Neural progenitor cell (in vitro differentiated cells): ENCODE measurements around the gene CA10. TPM values are rescaled to one million over a fixed set of nuclear protein-coding genes. Genes with fewer than 3 reads are reported as not detected.

ENCODE experiments used
- DNase-seq: peaks from one replicate; pipeline ENCODE4 v3.0.0-alpha.2; 2016; ENCODE audit warnings: low spot score
- H2AFZ ChIP-seq: fragments of 200-600 bp; sonication (generic); replicated peaks from 2 replicates; pipeline ENCODE4 v1.6.1; 2016; ENCODE audit warnings: antibody characterized with exemption
- H3F3A ChIP-seq: fragments of 200-600 bp; sonication (generic); 2 replicates; pipeline ENCODE4 v1.6.1; 2016; ENCODE audit warnings: antibody characterized with exemption, low read depth
- H3K27ac ChIP-seq: fragments of 200-600 bp; sonication (generic); 2 replicates; pipeline ENCODE4 v1.5.1; 2016; ENCODE audit warnings: mild to moderate bottlenecking
- H3K27me3 ChIP-seq: fragments of 200-600 bp; sonication (generic); 2 replicates; pipeline ENCODE4 v1.6.1; 2016; ENCODE audit warnings: mild to moderate bottlenecking, moderate library complexity
- H3K36me3 ChIP-seq: fragments of 200-600 bp; sonication (generic); 2 replicates; pipeline ENCODE4 v1.5.1; 2016
- H3K4me1 ChIP-seq: fragments of 200-600 bp; sonication (generic); 2 replicates; pipeline ENCODE4 v1.6.1; 2016; ENCODE audit warnings: mixed run types
- H3K4me2 ChIP-seq: fragments of 200-600 bp; sonication (generic); 2 replicates; pipeline ENCODE4 v1.6.1; 2016
- H3K4me3 ChIP-seq: fragments of 200-600 bp; sonication (generic); 2 replicates; pipeline ENCODE4 v1.5.1; 2016
- H3K79me2 ChIP-seq: fragments of 200-600 bp; sonication (generic); 2 replicates; pipeline ENCODE4 v1.6.1; 2016; ENCODE audit warnings: low read depth
- H3K9ac ChIP-seq: fragments of 200-600 bp; sonication (generic); 2 replicates; pipeline ENCODE4 v1.6.1; 2016
- H3K9me3 ChIP-seq: fragments of 200-600 bp; sonication (generic); 2 replicates; pipeline ENCODE4 v1.5.1; 2016; ENCODE audit warnings: low read depth
- H4K20me1 ChIP-seq: fragments of 200-600 bp; sonication (generic); 2 replicates; pipeline ENCODE4 v1.6.1; 2016; ENCODE audit warnings: low read depth
- H3K27ac Mint-ChIP-seq: 3 replicates; pipeline ENCODE4 v1.8.0; 2021; ENCODE audit warnings: mixed read lengths
- H3K27me3 Mint-ChIP-seq: 2 replicates; pipeline ENCODE4 v1.8.0; 2022; ENCODE audit warnings: low read depth, mild to moderate bottlenecking, inconsistent platforms, moderate library complexity, mixed read lengths; ENCODE audit not compliant: insufficient read depth
- H3K36me3 Mint-ChIP-seq: 3 replicates; pipeline ENCODE4 v1.8.0; 2021; ENCODE audit warnings: mixed read lengths
- H3K4me1 Mint-ChIP-seq: 3 replicates; pipeline ENCODE4 v1.8.0; 2021; ENCODE audit warnings: mixed read lengths
- H3K4me3 Mint-ChIP-seq: 3 replicates; pipeline ENCODE4 v1.8.0; 2021; ENCODE audit warnings: mild to moderate bottlenecking, moderate library complexity, mixed read lengths
- H3K9me3 Mint-ChIP-seq: 3 replicates; pipeline ENCODE4 v1.8.0; 2020; ENCODE audit warnings: mixed read lengths
- CTCF ChIP-seq: fragments of 200-600 bp; sonication (generic); IDR thresholded peaks from 2 replicates; pipeline ENCODE4 v1.5.1; 2017; ENCODE audit warnings: antibody characterized with exemption, mild to moderate bottlenecking
- EZH2 ChIP-seq: fragments of 200-600 bp; sonication (generic); IDR thresholded peaks from 2 replicates; pipeline ENCODE4 v1.6.1; 2017; ENCODE audit warnings: antibody characterized with exemption, mild to moderate bottlenecking, moderate library complexity
- EZH2phosphoT487 ChIP-seq: fragments of 200-600 bp; sonication (generic); IDR thresholded peaks from 2 replicates; pipeline ENCODE4 v1.6.1; 2017; ENCODE audit warnings: antibody characterized with exemption
- total RNA-seq: library from RNA; depleted of rRNA; stranded (reverse); fragments of >200 nt; gene quantifications from 2 replicates; pipeline ENCODE4 v1.2.3, GENCODE V29; 2015; ENCODE audit warnings: low replicate concordance

CA10 gene
- total RNA-seq, 1 donor from 2014 or later, result 0.65 TPM

DNA sequence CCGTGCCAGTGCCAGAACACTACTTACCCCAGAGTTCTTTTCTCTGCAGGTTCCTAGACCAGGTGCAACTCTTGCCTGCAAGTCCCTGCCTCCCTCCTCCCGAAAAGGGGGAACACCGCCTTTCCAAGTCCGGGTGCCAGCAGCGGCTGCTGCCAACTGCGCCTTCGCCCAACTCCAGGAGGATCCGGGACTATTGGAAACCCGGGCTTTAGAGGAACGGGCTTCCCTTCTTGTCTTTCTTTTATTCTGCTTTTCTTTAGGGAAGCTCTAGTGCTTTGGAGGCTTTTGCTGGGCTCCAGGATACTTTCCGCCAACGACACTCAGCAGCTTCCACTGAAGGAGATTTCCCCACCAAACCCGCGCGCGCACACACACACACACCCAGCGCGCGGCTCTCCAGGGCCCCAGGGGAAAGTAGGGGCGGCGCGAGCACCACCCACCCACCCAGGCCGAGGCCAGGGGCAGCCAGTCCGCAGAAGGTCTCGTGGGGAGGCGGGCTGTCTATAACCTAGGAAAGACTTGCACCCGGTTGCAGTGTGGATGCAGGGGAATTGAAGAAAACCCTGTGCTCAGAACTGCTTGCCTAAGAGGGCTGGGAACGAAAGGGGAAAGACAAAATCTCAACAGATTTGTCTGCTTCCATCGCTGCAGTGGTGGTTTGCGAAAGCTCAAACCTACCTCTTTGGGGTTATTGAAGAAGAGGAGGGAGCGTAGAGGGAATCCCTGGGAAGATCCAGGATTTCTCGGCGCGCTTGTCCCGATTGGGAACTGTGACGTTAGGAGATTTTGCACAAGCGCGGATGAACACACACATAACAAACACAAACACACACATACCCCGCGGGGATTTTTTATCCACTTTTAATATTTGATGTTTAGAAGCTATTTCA, 977 bp upstream of the CA10 start:
- H3K4me2 ChIP-seq, result peak overlapping the region; percentile 99
- peak overlapping the region; percentile 80 for H3K4me3 Mint-ChIP-seq
- TF ChIP-seq EZH2 (no peak), CTCF (no peak), EZH2phosphoT487 (peak; percentile 43)
- peaks cover 4% of the 10 kb centered on the region for H3F3A ChIP-seq
- peaks cover 55% of the 10 kb centered on the region for H3K27me3 Mint-ChIP-seq
- H4K20me1 ChIP-seq, result peaks cover 19% of the 10 kb centered on the region
- peak overlapping the region; percentile 72 for H3K4me3 ChIP-seq
- H3K36me3 Mint-ChIP-seq, result no peaks in the 10 kb centered on the region
- H3K9me3 Mint-ChIP-seq, result no peaks in the 10 kb centered on the region
- H3K9me3 ChIP-seq, result no peaks in the 10 kb centered on the region
- H3K79me2 ChIP-seq, result no peaks in the 10 kb centered on the region
- H3K4me1 Mint-ChIP-seq, result peaks cover 21% of the 10 kb centered on the region
- no peaks in the 10 kb centered on the region for H3K36me3 ChIP-seq
- no peak for DNase-seq
- no peak overlapping the region for H3K27ac ChIP-seq
- H3K9ac ChIP-seq, result no peak overlapping the region
- H2AFZ ChIP-seq, result no peak overlapping the region
- peaks cover 97% of the 10 kb centered on the region for H3K27me3 ChIP-seq
- H3K4me1 ChIP-seq, result peaks cover 7% of the 10 kb centered on the region
- H3K27ac Mint-ChIP-seq, result no peak overlapping the region

DNA sequence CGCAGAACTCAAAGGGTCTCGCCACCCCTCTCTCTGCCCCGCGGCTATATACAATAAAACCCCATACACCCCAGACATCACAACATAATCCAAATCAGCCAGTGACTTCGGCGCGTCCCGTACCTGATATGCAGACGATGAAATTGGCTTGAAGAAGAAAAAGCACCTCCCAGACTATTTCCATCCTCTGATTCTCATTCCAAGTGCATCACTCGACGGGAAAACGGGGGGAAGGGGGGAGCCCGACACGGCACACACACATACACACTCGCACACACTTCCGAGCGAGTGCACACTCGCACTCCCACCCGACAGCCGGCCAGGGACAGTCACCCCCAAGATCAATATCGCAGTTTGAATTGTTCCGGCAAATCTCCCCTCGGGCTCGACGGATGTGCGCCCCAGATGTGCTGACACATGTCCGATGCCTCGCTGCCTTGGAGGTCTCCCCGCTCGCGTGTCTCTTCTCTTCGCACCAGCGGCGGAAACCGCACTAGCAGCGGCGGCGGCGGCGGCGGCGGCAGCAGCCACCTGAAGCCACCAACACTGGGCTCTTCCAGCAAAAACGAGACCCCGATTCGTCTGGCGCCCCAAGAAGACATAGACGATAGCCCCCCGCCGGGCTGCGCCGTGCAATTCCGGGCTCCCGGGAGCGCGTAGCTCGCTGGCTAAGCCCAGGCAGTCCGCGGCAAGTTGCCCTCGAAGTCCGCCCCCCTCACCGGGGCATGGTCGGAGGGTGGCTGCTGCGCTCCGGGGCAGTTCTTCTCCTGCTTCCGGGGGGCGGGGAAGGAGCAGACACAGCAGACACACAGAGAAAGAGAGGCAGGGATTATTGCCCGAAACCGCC, 688 bp downstream of the CA10 start:
- H3K4me3 Mint-ChIP-seq, result peak overlapping the region; percentile 85
- H2AFZ ChIP-seq, result peak overlapping the region; percentile 92
- TF ChIP-seq CTCF (no peak), EZH2 (peak; percentile 87), EZH2phosphoT487 (peak; percentile 73)
- H3K9me3 Mint-ChIP-seq, result no peaks in the 10 kb centered on the region
- H3K4me1 Mint-ChIP-seq, result peaks cover 21% of the 10 kb centered on the region
- no peaks in the 10 kb centered on the region for H3K36me3 Mint-ChIP-seq
- no peaks in the 10 kb centered on the region for H3K36me3 ChIP-seq
- peak overlapping the region; percentile 99 for H3K4me2 ChIP-seq
- no peak overlapping the region for H3K27ac ChIP-seq
- no peak overlapping the region for H3K9ac ChIP-seq
- H3F3A ChIP-seq, result peaks cover 4% of the 10 kb centered on the region
- peak overlapping the region; percentile 72 for H3K4me3 ChIP-seq
- H3K27me3 ChIP-seq, result peaks cover 100% of the 10 kb centered on the region
- H3K79me2 ChIP-seq, result no peaks in the 10 kb centered on the region
- H3K27ac Mint-ChIP-seq, result no peak overlapping the region
- no peaks in the 10 kb centered on the region for H3K9me3 ChIP-seq
- peaks cover 19% of the 10 kb centered on the region for H4K20me1 ChIP-seq
- peaks cover 55% of the 10 kb centered on the region for H3K27me3 Mint-ChIP-seq
- peaks cover 7% of the 10 kb centered on the region for H3K4me1 ChIP-seq
- peak; percentile 55 for DNase-seq

- no peaks in the 10 kb centered on the region for H3K36me3 Mint-ChIP-seq
- no peak overlapping the region for H3K27ac Mint-ChIP-seq
- H3K27me3 ChIP-seq, result peaks cover 95% of the 10 kb centered on the region
- no peak overlapping the region for H2AFZ ChIP-seq
- no peak for TF ChIP-seq EZH2
- TF ChIP-seq CTCF, result no peak
- TF ChIP-seq EZH2phosphoT487, result no peak
- no peak overlapping the region for H3K27ac ChIP-seq
- peak overlapping the region; percentile 72 for H3K4me3 ChIP-seq
- H3K9me3 ChIP-seq, result no peaks in the 10 kb centered on the region
- H3K4me1 Mint-ChIP-seq, result peaks cover 21% of the 10 kb centered on the region
- H4K20me1 ChIP-seq, result peaks cover 19% of the 10 kb centered on the region
- H3K4me1 ChIP-seq, result peaks cover 7% of the 10 kb centered on the region
- peak overlapping the region; percentile 85 for H3K4me3 Mint-ChIP-seq
- peaks cover 4% of the 10 kb centered on the region for H3F3A ChIP-seq
- H3K27me3 Mint-ChIP-seq, result peaks cover 53% of the 10 kb centered on the region
- H3K79me2 ChIP-seq, result no peaks in the 10 kb centered on the region
- no peak overlapping the region for H3K9ac ChIP-seq
- peak overlapping the region; percentile 99 for H3K4me2 ChIP-seq
- no peak for DNase-seq
- no peaks in the 10 kb centered on the region for H3K36me3 ChIP-seq
- H3K9me3 Mint-ChIP-seq, result no peaks in the 10 kb centered on the region
Observed at GRCh38 chr17:52156576-52157570, 1.6 kb downstream of the CA10 start.
